MM.1S (cell line): ENCODE results near the gene CHST15.

Experiments
- DNase-seq: peaks from one replicate; pipeline ENCODE4 v3.0.0-alpha.2; 2015
- H2AFZ ChIP-seq: fragments of 300-600 bp; sonication (generic); 2 replicates; pipeline ENCODE4 v1.6.0; 2016; ENCODE audit warnings: antibody characterized with exemption, low read length
- H3F3A ChIP-seq: fragments of 300-600 bp; sonication (generic); 2 replicates; pipeline ENCODE4 v1.6.1; 2016; ENCODE audit warnings: mild to moderate bottlenecking, antibody characterized with exemption, low read length, moderate library complexity, mixed read lengths; ENCODE audit not compliant: insufficient read depth
- H3K27ac ChIP-seq: fragments of 300-600 bp; sonication (generic); 2 replicates; pipeline ENCODE4 v1.5.1; 2016; ENCODE audit warnings: mild to moderate bottlenecking, low read length
- H3K27me3 ChIP-seq: fragments of 300-600 bp; sonication (generic); replicated peaks from 2 replicates; pipeline ENCODE4 v1.6.0; 2016; ENCODE audit warnings: low read length; ENCODE audit not compliant: insufficient read depth
- H3K36me3 ChIP-seq: fragments of 300-600 bp; sonication (generic); replicated peaks from 2 replicates; pipeline ENCODE4 v1.6.1; 2016; ENCODE audit warnings: mild to moderate bottlenecking, low read length, mixed read lengths; ENCODE audit not compliant: insufficient read depth
- H3K4me1 ChIP-seq: fragments of 300-600 bp; sonication (generic); 2 replicates; pipeline ENCODE4 v1.6.1; 2016; ENCODE audit warnings: low read length, mixed read lengths
- H3K4me2 ChIP-seq: fragments of 300-600 bp; sonication (generic); 2 replicates; pipeline ENCODE4 v1.6.0; 2016; ENCODE audit warnings: low read depth, low read length
- H3K4me3 ChIP-seq: fragments of 300-600 bp; sonication (generic); 2 replicates; pipeline ENCODE4 v1.5.1; 2016; ENCODE audit warnings: low read length, mixed read lengths
- H3K79me2 ChIP-seq: fragments of 300-600 bp; sonication (generic); 2 replicates; pipeline ENCODE4 v1.6.1; 2016; ENCODE audit warnings: mixed run types, low read length, mixed read lengths
- H3K9ac ChIP-seq: fragments of 300-600 bp; sonication (generic); 2 replicates; pipeline ENCODE4 v1.6.1; 2016; ENCODE audit warnings: low read length, mixed read lengths
- H3K9me2 ChIP-seq: fragments of 300-600 bp; sonication (generic); replicated peaks from 2 replicates; pipeline ENCODE4 v1.6.1; 2016; ENCODE audit warnings: mild to moderate bottlenecking, low read length, mixed read lengths; ENCODE audit not compliant: insufficient read depth
- H3K9me3 ChIP-seq: fragments of 300-600 bp; sonication (generic); replicated peaks from 2 replicates; pipeline ENCODE4 v1.6.1; 2016; ENCODE audit warnings: mild to moderate bottlenecking, low read length, mixed read lengths; ENCODE audit not compliant: insufficient read depth
- H4K20me1 ChIP-seq: fragments of 300-600 bp; sonication (generic); 2 replicates; pipeline ENCODE4 v1.6.1; 2016; ENCODE audit warnings: mild to moderate bottlenecking, low read length, moderate library complexity, mixed read lengths; ENCODE audit not compliant: insufficient read depth
- CTCF ChIP-seq: fragments of 300-600 bp; sonication (generic); IDR thresholded peaks from 2 replicates; pipeline ENCODE4 v1.5.1; 2016; ENCODE audit warnings: antibody characterized with exemption, low read length, mixed read lengths
- EZH2 ChIP-seq: fragments of 300-600 bp; sonication (generic); optimal IDR thresholded peaks from 2 replicates; pipeline ENCODE3; 2017; ENCODE audit warnings: low read depth, mild to moderate bottlenecking, antibody characterized with exemption, low read length, mixed read lengths
- EZH2phosphoT487 ChIP-seq: fragments of 300-600 bp; sonication (generic); IDR thresholded peaks from 2 replicates; pipeline ENCODE4 v1.6.1; 2018; ENCODE audit warnings: antibody characterized with exemption, low read length

CHST15 gene

DNA sequence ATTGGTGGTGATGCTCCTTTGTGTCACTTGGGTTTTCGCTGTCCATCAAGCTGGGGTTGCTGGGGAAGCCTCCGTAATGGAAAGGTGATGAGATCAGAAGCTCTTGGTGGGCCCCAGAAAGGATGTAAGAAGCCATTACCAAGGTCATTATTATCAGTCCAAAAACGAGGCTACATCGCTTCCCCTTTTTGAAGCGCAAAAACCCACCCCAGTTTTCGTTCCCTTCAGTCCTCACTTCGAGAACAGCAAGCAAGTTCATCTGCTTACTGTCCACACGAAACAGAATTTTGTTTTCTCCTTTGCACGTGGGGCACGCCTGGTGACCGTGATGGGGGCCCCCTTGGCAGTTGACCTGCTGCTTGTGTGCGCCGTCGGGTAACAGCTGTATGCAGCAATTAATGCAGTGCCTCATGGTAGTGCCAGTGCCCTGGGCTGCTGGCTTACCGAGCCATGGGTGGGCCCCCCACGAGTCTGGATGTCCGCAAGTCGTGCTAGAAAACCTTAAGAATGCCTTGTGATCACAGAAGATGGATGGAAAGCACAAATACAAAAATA lies 47.5 kb downstream of the CHST15 start:
- Histone ChIP-seq H3K79me2 (peaks cover 98% of the 10 kb centered on the region), H3K9me2 (no peaks in the 10 kb centered on the region), H3K27me3 (no peaks in the 10 kb centered on the region), H3K4me3 (no peak overlapping the region), H3K4me2 (no peak overlapping the region), H2AFZ (no peak overlapping the region), H3K36me3 (peaks cover 24% of the 10 kb centered on the region), H3K4me1 (peaks cover 36% of the 10 kb centered on the region), H4K20me1 (peaks cover 11% of the 10 kb centered on the region; the same call in 1 of the 2 replicates), H3K9ac (no peak overlapping the region), H3K9me3 (no peaks in the 10 kb centered on the region), H3F3A (peaks cover 24% of the 10 kb centered on the region), H3K27ac (no peak overlapping the region)
- no peak for DNase-seq
- TF ChIP-seq EZH2 (no peak), CTCF (no peak), EZH2phosphoT487 (no peak)

DNA sequence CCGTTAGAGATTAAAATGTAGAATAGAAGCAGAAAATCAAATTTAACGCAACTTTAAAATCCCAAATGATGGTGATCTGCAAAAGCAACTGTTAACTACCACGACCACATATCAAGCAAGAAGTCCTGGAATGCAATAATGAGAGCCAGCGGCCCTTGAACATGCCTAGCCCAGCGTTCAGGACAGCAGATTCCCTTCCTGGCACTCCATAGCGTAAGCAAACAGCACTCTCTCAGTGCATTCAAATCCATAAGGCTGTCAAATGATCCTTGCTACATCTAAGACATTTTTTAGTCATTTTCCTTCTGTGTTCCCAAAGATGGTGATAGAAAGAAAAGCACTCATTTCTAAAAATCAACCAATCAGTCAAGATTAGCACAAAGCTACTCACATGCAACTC lies 48.1 kb downstream of the CHST15 start:
- Histone ChIP-seq H3K79me2 (peaks cover 98% of the 10 kb centered on the region), H2AFZ (no peak overlapping the region), H3K4me3 (no peak overlapping the region), H3K4me2 (no peak overlapping the region), H3K9me3 (no peaks in the 10 kb centered on the region), H3K27me3 (no peaks in the 10 kb centered on the region), H3K36me3 (peaks cover 30% of the 10 kb centered on the region), H3K27ac (no peak overlapping the region), H3K4me1 (peaks cover 39% of the 10 kb centered on the region), H4K20me1 (peaks cover 11% of the 10 kb centered on the region; the same call in 1 of the 2 replicates), H3F3A (peaks cover 27% of the 10 kb centered on the region), H3K9me2 (no peaks in the 10 kb centered on the region), H3K9ac (no peak overlapping the region)
- no peak for DNase-seq
- no peak for TF ChIP-seq EZH2phosphoT487
- no peak for TF ChIP-seq CTCF
- no peak for TF ChIP-seq EZH2

DNA sequence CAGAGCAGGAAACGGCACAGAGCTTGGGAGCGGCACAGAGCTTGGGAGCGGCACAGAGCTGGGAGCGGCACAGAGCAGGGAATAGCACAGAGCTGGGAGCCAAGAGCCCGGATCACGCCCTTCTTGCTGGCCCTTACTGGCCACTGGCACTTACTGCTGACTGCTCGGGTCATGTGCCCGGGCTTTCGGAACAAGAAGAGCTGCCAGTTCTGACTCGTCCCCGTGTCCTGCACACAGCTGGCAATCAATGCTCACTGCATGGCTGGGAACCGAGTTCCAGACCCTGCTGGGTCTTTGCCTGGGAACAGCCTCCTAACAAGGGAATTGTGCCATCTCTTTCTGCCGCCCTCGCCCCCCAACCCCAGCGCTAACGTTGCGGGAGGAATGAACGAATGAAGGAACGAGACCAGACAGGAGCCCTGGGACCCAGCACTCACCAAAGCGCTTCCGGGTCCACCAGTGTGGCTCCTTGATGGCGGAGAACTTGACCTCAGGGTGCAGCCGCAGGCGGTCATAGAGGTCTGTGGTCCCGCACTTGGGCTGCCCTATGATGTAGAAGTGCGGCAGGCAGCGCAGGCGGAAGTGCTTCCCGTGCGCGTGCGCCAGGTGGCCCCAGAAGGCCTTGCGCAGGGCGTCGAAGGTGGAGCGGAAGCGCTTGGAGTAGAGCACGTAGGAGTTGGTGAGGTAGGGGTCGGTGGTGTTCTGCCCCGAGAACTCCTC lies 49.1 kb downstream of the CHST15 start:
- H2AFZ ChIP-seq = no peak overlapping the region
- no peaks in the 10 kb centered on the region for H3K9me2 ChIP-seq
- H3K27me3 ChIP-seq = no peaks in the 10 kb centered on the region
- no peaks in the 10 kb centered on the region for H3K9me3 ChIP-seq
- peaks cover 27% of the 10 kb centered on the region for H3F3A ChIP-seq
- peak overlapping the region; percentile 42; the same call in 1 of the 2 replicates for H3K27ac ChIP-seq
- H3K36me3 ChIP-seq = peaks cover 33% of the 10 kb centered on the region
- H3K4me1 ChIP-seq = peaks cover 48% of the 10 kb centered on the region
- no peak overlapping the region for H3K4me2 ChIP-seq
- no peak overlapping the region for H3K4me3 ChIP-seq
- no peak for TF ChIP-seq EZH2
- TF ChIP-seq EZH2phosphoT487 = no peak
- no peak for TF ChIP-seq CTCF
- peaks cover 98% of the 10 kb centered on the region for H3K79me2 ChIP-seq
- H3K9ac ChIP-seq = no peak overlapping the region
- DNase-seq = no peak
- H4K20me1 ChIP-seq = peaks cover 6% of the 10 kb centered on the region; the same call in 1 of the 2 replicates
